Activated CD8-positive, alpha-beta memory T cell treated with anti-CD3 and anti-CD28 coated beads, Interleukin-2, amount 50 U/mL, for 24 hours (primary cell): ENCODE data around the gene SEMA5B.

ENCODE experiments used
- DNase-seq: peaks from one replicate; pipeline ENCODE4 v3.0.0-alpha.2; 2020; ENCODE audit errors: extremely low read depth

SEMA5B gene

GRCh38 chr3:123054931-123055330 lies 27.4 kb upstream of the SEMA5B start:
- DNase-seq: no peak

GRCh38 chr3:123054109-123054778 lies 26.7 kb upstream of the SEMA5B start:
- DNase-seq: no peak

- no peak for DNase-seq
These were observed 25.5 kb upstream of the SEMA5B start for GRCh38 chr3:123053107-123053506.

GRCh38 chr3:123050666-123051065 lies 23.1 kb upstream of the SEMA5B start:
- DNase-seq: no peak

GRCh38 chr3:123048480-123049237 lies 21.1 kb upstream of the SEMA5B start:
- DNase-seq: no peak

- DNase-seq: no peak
These were observed 19.4 kb upstream of the SEMA5B start for GRCh38 chr3:123047062-123047319.

- no peak for DNase-seq
These were observed 18.9 kb upstream of the SEMA5B start for GRCh38 chr3:123046262-123047061.

GRCh38 chr3:123044981-123045763 lies 17.6 kb upstream of the SEMA5B start:
- no peak for DNase-seq

- DNase-seq: no peak
These were observed 14.8 kb upstream of the SEMA5B start for GRCh38 chr3:123042413-123042812.

- DNase-seq: no peak
These were observed 11.6 kb upstream of the SEMA5B start for GRCh38 chr3:123039178-123039577.

GRCh38 chr3:123038751-123039150 lies 11.2 kb upstream of the SEMA5B start:
- no peak for DNase-seq

- DNase-seq: no peak
These were observed 9.4 kb upstream of the SEMA5B start for GRCh38 chr3:123037015-123037375.

- DNase-seq: no peak
These were observed 8.9 kb upstream of the SEMA5B start for GRCh38 chr3:123036352-123037014.

GRCh38 chr3:123034996-123035395 lies 7.4 kb upstream of the SEMA5B start:
- DNase-seq: no peak

GRCh38 chr3:123034120-123034519 lies 6.6 kb upstream of the SEMA5B start:
- no peak for DNase-seq

GRCh38 chr3:123032057-123032456 lies 4.5 kb upstream of the SEMA5B start:
- no peak for DNase-seq

GRCh38 chr3:123031051-123031450 lies 3.5 kb upstream of the SEMA5B start:
- DNase-seq: no peak

GRCh38 chr3:123028233-123028828 lies 768 bp upstream of the SEMA5B start:
- DNase-seq: no peak

GRCh38 chr3:123026565-123027291 lies 835 bp downstream of the SEMA5B start:
- DNase-seq: no peak
